Measurements from ENCODE around the gene OSBPL10.

DNA sequence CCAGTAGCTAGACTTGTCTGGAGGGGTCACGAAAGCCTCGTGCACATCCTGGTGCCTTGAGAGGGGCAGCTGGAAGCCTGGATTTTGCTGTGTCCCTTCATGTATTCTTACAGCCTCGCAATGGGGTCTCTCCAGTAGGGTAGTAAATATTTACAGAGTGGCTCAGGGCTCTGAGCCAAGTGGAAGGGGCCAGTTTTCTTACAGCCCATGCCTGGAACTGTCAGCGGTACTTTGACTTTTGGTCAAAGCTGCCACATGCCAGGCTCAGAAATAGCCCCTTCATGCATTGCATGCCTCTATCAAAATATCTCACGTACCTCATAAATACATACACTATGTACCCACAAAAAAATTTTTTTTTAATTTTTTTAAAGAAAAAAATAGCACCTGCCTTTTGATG, 119.2 kb downstream of the OSBPL10 start:
- TF ChIP-seq, protein P1, sequence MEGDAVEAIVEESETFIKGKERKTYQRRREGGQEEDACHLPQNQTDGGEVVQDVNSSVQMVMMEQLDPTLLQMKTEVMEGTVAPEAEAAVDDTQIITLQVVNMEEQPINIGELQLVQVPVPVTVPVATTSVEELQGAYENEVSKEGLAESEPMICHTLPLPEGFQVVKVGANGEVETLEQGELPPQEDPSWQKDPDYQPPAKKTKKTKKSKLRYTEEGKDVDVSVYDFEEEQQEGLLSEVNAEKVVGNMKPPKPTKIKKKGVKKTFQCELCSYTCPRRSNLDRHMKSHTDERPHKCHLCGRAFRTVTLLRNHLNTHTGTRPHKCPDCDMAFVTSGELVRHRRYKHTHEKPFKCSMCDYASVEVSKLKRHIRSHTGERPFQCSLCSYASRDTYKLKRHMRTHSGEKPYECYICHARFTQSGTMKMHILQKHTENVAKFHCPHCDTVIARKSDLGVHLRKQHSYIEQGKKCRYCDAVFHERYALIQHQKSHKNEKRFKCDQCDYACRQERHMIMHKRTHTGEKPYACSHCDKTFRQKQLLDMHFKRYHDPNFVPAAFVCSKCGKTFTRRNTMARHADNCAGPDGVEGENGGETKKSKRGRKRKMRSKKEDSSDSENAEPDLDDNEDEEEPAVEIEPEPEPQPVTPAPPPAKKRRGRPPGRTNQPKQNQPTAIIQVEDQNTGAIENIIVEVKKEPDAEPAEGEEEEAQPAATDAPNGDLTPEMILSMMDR (conservative IDR thresholded peaks at IDR 0.05; ENCODE audit: low read length), result no peak
- TF ChIP-seq EZH2phosphoT487 (IDR thresholded peaks at IDR 0.05; ENCODE audit: borderline replicate concordance, low read depth, low read length), result no peak
